Measurements from ENCODE around the gene DNAJC15. TPM values are rescaled to one million over a fixed set of nuclear protein-coding genes. Genes with fewer than 3 reads are reported as not detected.
"Not testable (repeated sequence)": the region's sequence is repeated elsewhere in the genome, so short reads cannot be mapped to it uniquely, and the experiment has no call there.

Gene DNAJC15
- total RNA-seq, 1 experiment from 2014 or later = 33.2 TPM

DNA sequence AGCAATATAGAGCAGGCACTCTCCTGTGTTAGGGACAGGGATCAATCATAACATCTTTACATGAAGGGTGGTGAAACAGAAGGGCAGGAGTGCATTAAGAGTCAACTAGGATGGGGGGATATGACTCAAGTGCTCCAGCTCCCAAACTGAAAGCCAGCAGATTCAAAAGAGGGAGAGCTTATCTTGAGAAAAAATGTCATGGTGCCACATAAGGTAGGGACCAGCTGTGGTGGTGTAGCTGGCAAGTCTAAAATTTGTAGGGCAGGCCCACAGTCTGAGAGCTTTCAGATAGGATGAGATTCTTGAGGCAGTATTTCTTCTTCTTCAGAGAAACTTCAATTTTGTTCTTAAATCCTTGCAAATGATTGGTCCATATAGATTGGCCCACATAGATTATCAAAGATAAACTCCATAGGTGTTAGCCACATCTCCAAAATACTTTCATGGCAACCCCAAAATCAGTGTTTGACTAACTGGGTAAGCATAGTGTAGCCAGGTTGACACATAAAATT lies 19.1 kb downstream of the DNAJC15 start:
- DNase-seq (ENCODE audit: extremely low read depth, low read depth) = no peak

GRCh38 chr13:43044720-43045301 lies 21.4 kb downstream of the DNAJC15 start:
- DNase-seq (ENCODE audit: extremely low read depth, low read depth) = no peak

GRCh38 chr13:43045302-43045773 lies 22.0 kb downstream of the DNAJC15 start:
- not testable (repeated sequence) for DNase-seq (ENCODE audit: extremely low read depth, low read depth)

DNA sequence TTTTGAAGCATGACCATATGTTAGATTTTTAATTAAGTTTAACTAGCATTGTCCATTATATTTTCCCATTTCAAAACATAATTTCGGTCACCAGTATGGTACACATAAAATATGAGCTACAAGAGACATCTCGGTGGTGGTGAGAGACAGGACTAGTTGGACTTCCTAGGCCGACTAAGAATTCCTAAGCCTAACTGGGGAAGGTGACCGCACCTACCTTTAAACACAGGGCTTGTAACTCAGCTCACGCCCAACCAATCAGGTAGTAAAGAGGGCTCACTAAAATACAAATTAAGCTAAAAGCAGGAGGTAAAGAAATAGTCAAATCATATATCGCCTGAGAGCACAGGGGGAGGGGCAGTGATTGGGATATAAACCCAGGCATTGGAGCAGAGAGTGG lies 22.9 kb downstream of the DNAJC15 start:
- DNase-seq (ENCODE audit: extremely low read depth, low read depth) = no peak

- no peak for DNase-seq (ENCODE audit: extremely low read depth, low read depth)
Measured at GRCh38 chr13:43054803-43055802, 31.7 kb downstream of the DNAJC15 start.

DNA sequence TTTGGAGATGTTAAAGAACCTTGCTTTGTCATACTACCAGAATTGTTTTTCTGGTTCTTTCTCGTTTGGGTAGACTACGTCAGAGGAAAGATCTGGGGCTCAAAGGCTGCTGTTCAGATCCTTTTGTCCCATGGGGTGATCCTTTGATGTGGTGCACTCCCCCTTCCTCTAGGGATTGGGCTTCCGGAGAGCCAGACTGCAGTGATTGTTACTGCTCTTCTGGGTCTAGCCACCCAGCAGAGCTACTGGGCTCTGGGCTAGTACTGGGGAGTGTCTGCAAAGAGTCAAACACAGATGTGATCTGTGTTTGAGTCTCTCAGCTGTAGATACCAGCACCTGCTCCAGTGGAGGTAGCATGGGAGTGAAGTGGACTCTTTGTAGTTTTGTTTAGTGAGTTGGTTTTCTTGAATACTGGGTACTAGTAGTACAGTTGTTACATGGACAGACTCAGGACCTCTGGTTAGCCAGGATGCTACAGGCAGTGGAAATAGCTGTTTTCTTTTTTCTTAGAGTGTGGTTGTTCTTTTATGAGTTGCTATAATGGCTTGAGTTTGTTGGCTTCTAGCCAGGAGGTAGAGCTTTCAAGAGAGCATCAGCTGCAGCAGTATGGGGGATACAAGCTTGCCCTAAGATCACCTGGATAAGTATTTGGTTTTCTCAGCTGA lies 34.4 kb downstream of the DNAJC15 start:
- no peak for DNase-seq (ENCODE audit: extremely low read depth, low read depth)

DNA sequence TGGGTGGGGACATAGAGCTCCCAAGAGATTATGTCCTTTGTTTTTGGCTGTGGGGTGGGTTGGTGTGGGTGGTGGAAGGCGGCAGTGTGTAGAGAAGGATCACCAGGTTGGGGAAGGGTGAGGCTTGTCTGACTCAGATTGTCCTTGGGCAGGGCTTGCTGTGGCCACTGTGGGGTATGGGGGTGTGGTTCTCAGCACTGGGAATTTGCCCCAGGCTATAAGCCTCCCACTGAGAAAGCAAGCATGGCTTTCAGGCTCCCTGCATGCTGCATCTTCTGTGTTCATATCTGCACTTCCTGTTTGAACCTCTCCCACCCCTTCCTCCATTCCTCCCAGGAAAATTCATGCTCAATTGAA lies 34.9 kb downstream of the DNAJC15 start:
- peak; percentile 64 for DNase-seq (ENCODE audit: extremely low read depth, low read depth)

DNA sequence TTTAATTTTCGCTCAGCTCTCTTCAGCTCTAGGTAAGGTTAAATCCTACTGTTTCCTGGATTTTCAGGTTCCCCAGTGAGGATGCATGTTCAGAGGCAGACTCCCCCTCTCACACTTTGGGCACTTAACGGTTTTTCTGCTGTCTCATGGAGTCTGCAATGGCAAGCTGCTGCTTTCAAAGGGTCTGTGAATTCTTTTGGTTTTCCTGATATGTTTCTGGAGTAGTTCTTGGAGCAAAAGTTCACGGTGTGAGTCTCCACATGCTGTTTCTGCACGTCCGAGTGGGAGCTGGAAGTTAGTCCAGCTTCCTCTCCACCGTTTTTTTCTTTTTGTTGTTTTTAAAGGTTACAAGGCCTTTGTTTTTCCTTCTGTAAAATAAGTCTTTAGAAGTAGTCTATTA lies 35.4 kb downstream of the DNAJC15 start:
- DNase-seq (ENCODE audit: extremely low read depth, low read depth) = no peak

- not testable (repeated sequence) for DNase-seq (ENCODE audit: extremely low read depth, low read depth)
Measured at GRCh38 chr13:43059779-43060178, 36.4 kb downstream of the DNAJC15 start.

DNA sequence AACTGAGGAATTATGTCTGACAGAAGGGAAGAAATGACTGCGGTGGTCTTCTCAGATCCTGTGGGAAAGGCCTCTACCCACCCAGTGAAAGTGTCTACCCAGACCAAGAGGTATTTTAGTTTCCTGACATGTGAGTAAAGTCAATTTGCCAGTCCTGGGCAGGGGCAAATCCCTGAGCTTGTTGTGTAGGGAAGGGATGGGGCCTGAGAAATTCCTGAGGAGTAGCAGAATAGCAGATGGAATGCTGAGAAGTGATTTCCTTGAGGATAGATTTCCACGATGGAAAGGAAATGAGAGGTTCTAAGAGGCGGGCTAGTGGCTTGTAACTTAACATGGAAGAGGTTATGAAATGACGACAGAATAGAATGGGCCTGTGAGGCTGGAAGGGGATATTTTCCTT lies 37.4 kb downstream of the DNAJC15 start:
- DNase-seq (ENCODE audit: extremely low read depth, low read depth) = not testable (repeated sequence)

DNA sequence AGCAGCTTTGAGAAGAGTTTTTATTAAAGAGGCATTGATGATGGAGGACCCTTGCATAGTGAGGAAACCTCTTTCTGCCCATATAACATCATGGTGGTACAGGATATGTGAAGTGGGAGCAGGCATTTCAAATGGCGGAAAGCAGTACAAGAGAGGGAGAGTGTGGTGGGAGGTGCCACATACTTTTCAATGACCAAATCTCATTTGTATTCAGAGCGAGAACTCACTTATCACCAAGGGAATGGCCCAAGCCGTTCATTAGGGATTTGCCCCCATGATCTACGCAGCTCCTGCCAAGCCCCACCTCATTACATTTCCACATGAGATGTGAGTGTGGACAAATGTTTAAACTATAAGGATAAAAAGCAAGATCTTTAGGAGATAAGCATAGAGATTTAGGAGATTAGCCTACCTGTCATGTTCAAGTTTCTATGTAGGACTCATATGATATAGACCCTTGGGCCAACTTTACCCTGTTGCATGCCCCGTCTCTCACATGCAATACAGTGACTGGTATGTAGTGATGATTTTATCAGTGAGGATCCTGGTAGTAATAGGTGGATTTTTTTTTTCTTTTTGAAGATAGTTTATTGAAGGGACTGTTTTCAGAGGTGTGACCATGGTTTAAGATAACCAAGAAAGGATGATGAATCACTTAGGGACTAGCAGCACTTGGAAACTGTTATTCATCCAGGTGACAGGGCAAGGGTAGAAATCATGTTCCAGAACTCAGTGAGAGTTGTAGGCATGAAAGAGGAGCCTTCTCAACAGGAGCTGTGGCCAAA lies 38.3 kb downstream of the DNAJC15 start:
- no peak for DNase-seq (ENCODE audit: extremely low read depth, low read depth)

GRCh38 chr13:43071824-43072223 lies 48.4 kb downstream of the DNAJC15 start:
- no peak for DNase-seq (ENCODE audit: extremely low read depth, low read depth)

DNA sequence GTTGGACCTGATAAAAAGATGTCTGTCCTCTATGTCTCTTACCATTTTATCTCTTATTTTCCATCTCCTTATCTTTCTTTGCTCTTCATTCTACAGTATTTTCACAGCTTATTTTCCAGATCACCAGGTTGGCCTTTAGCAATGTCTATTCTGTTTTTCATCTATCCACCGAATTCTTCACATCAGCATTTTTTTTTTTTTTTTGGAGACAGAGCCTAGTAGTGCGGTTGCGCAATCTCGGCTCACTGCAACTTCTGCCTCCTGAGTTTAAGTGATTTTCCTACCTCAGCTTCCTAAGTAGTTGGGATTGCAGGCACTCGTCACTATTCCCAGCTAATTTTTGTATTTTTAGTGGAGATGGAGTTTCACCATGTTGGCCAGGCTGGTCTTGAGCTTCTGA lies 49.0 kb downstream of the DNAJC15 start:
- DNase-seq (ENCODE audit: extremely low read depth, low read depth) = no peak

- DNase-seq (ENCODE audit: extremely low read depth, low read depth) = no peak
Measured at GRCh38 chr13:43074824-43075510, 51.6 kb downstream of the DNAJC15 start.

DNA sequence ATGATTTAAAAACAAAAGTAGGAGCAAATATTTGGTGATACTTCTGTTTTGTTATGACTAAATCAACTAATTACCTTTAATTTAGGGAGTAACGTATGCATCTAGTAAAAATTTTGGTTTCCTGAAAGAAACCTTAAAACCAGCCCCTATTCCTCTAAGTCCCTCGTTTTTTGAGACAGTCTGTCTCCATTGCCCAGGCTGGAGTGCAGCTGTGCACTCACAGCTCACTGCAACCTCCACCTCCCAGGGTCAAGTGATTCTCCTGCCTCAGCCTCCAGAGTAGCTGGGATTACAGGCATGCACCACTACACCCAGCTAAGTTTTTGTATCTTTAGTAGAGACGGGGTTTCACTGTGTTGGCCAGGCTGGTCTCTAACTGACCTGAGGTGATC lies 52.1 kb downstream of the DNAJC15 start:
- DNase-seq (ENCODE audit: extremely low read depth, low read depth) = not testable (repeated sequence)

DNA sequence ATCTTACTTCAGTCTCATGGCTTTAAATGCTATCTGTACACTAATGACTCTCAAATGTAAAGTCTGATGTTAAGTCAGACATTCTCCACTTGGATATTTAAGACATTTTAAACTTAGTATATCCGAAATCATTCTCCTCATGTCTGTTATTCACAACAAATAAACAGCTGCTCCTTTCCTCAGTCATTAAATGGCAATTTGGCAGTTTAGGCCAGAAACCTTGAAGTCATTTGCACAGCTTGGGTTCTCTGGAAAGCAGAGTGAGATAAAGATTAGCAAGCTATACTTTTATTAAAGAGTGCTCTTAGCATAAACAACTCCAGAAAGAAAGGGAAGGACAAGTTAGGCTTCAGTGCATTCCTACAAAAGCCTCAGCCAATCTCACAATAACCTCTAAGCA lies 53.7 kb downstream of the DNAJC15 start:
- no peak for DNase-seq (ENCODE audit: extremely low read depth, low read depth)

- DNase-seq (ENCODE audit: extremely low read depth, low read depth) = no peak
Measured at GRCh38 chr13:43077461-43077860, 54.1 kb downstream of the DNAJC15 start.

DNA sequence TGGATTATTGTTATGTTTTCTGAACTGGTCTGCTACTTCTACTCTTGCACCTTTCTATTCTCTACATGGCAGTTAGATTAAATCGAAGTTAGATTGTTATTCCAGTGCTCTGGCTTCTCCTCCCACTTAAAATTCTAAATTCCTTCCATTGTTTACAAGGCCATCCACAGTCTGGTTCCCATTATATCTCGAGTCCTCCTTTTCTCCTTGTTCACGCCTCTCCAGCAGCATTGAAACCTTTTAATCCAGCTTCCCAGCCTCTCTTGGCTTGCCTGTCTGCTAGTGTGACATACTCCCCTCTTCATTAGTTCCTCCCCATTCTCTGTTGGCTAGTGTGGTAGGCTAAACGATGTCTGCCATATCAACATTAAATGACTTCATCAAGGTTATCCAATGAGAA lies 54.5 kb downstream of the DNAJC15 start:
- DNase-seq (ENCODE audit: extremely low read depth, low read depth) = no peak

GRCh38 chr13:43078399-43078798 lies 55.0 kb downstream of the DNAJC15 start:
- DNase-seq (ENCODE audit: extremely low read depth, low read depth) = no peak

Data from NCI-H460 (cell line).